Measurements from ENCODE around the gene SLC26A8. TPM values are rescaled to one million over a fixed set of nuclear protein-coding genes. Genes with fewer than 3 reads are reported as not detected.
"Not testable (repeated sequence)": the region's sequence is repeated elsewhere in the genome, so short reads cannot be mapped to it uniquely, and the experiment has no call there.

Gene SLC26A8
- total RNA-seq, 1 donor from 2014 or later, result 0.05 TPM

- DNase-seq (ENCODE audit: low read depth), result no peak
Measured at GRCh38 chr6:36018339-36018738, 6.1 kb downstream of the SLC26A8 start.

GRCh38 chr6:36015666-36016065 lies 8.8 kb downstream of the SLC26A8 start:
- no peak for DNase-seq (ENCODE audit: low read depth)

GRCh38 chr6:36000451-36000850 lies 24.0 kb downstream of the SLC26A8 start:
- DNase-seq (ENCODE audit: low read depth), result no peak

GRCh38 chr6:35993150-35993549 lies 31.3 kb downstream of the SLC26A8 start:
- no peak for DNase-seq (ENCODE audit: low read depth)

- DNase-seq (ENCODE audit: low read depth), result not testable (repeated sequence)
Measured at GRCh38 chr6:35988047-35988446, 36.4 kb downstream of the SLC26A8 start.

GRCh38 chr6:35984701-35985100 lies 39.7 kb downstream of the SLC26A8 start:
- no peak for DNase-seq (ENCODE audit: low read depth)

GRCh38 chr6:35980991-35981645 lies 43.3 kb downstream of the SLC26A8 start:
- peak; percentile 56 for DNase-seq (ENCODE audit: low read depth)

GRCh38 chr6:35980126-35980525 lies 44.3 kb downstream of the SLC26A8 start:
- not testable (repeated sequence) for DNase-seq (ENCODE audit: low read depth)

GRCh38 chr6:35977308-35977707 lies 47.1 kb downstream of the SLC26A8 start:
- no peak for DNase-seq (ENCODE audit: low read depth)

- peak; percentile 75 for DNase-seq (ENCODE audit: low read depth)
Measured at GRCh38 chr6:35973670-35974222, 50.7 kb downstream of the SLC26A8 start.

GRCh38 chr6:35972471-35973367 lies 51.7 kb downstream of the SLC26A8 start:
- DNase-seq (ENCODE audit: low read depth), result no peak

- DNase-seq (ENCODE audit: low read depth), result peak; percentile 61
Measured at GRCh38 chr6:35970181-35970580, 54.3 kb downstream of the SLC26A8 start.

GRCh38 chr6:35969646-35970045 lies 54.8 kb downstream of the SLC26A8 start:
- DNase-seq (ENCODE audit: low read depth), result no peak

- DNase-seq (ENCODE audit: low read depth), result no peak
Measured at GRCh38 chr6:35968821-35969220, 55.6 kb downstream of the SLC26A8 start.

- DNase-seq (ENCODE audit: low read depth), result peak; percentile 87
Measured at GRCh38 chr6:35967076-35967774, 57.2 kb downstream of the SLC26A8 start.

- no peak for DNase-seq (ENCODE audit: low read depth)
Measured at GRCh38 chr6:35962779-35963560, 61.5 kb downstream of the SLC26A8 start.

- peak; percentile 45 for DNase-seq (ENCODE audit: low read depth)
Measured at GRCh38 chr6:35960187-35960586, 64.3 kb downstream of the SLC26A8 start.

GRCh38 chr6:35955970-35956369 lies 68.5 kb downstream of the SLC26A8 start:
- DNase-seq (ENCODE audit: low read depth), result no peak

- DNase-seq (ENCODE audit: low read depth), result no peak
Measured at GRCh38 chr6:35955521-35955920, 68.9 kb downstream of the SLC26A8 start.

GRCh38 chr6:35955071-35955470 lies 69.4 kb downstream of the SLC26A8 start:
- DNase-seq (ENCODE audit: low read depth), result no peak

- DNase-seq (ENCODE audit: low read depth), result no peak
Measured at GRCh38 chr6:35954333-35954732, 70.1 kb downstream of the SLC26A8 start.
